Measurements from ENCODE around the gene TMCO4. TPM values are rescaled to one million over a fixed set of nuclear protein-coding genes. Genes with fewer than 3 reads are reported as not detected.

Gene TMCO4
- total RNA-seq, 1 donor from 2014 or later = 14.0 TPM

DNA sequence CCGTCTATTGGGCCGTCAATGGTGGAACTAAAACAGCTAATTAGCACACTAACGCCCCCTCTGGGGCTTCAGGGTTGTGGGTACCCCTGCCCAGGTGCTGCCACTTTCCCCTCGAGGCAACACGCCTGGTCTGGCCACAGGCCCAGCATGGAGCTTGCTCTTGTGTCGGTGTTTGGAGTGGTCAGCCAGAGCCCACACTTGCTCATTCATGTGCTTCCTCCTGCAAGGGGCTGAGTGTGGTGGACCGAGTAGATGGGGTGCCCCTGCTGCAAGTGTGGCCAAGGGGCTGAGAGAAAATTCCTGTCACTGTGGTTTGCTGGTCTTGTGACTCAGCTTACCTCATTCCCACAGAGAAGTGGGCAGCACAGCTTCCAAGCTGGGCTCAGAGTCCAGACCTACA lies 109.4 kb downstream of the TMCO4 start:
- no peak for DNase-seq (ENCODE audit: low spot score)
- no peaks in the 10 kb centered on the region for H3K27me3 Mint-ChIP-seq (ENCODE audit: insufficient read depth)
- H3K4me3 Mint-ChIP-seq = no peak overlapping the region
- peaks cover 18% of the 10 kb centered on the region for H3K36me3 Mint-ChIP-seq (ENCODE audit: low read depth)
- peaks cover 8% of the 10 kb centered on the region for H3K9me3 Mint-ChIP-seq
- H3K27ac Mint-ChIP-seq = no peak overlapping the region
- H3K4me1 Mint-ChIP-seq (ENCODE audit: low read depth) = no peaks in the 10 kb centered on the region
- intact Hi-C loops (cut with micrococcal nuclease) = no loop called here

DNA sequence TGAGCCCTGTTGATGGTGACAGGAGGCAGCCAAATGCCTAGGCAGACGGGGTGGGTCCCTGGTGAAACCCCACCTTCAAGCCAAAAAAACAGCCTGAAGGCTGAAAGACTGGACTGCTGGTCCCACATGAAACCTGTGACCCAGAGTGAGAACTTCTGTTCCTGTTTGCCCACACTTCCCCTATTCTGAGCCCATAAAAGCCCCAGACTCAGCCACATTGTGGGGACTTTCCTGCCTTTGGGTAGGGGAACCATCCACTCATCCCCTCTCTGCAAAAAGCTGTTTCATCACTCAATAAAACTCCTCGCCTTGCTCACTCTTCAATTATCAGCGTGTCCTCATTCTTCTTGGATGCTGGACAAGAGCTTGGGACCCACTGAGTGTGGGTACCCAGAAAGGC lies 109.9 kb downstream of the TMCO4 start:
- Mint-ChIP-seq H3K27me3 (ENCODE audit: insufficient read depth) (no peaks in the 10 kb centered on the region), H3K4me1 (ENCODE audit: low read depth) (no peaks in the 10 kb centered on the region), H3K27ac (no peak overlapping the region), H3K4me3 (no peak overlapping the region), H3K36me3 (ENCODE audit: low read depth) (peaks cover 18% of the 10 kb centered on the region), H3K9me3 (peaks cover 8% of the 10 kb centered on the region)
- DNase-seq (ENCODE audit: low spot score) = no peak
- intact Hi-C loops (cut with micrococcal nuclease) = no loop called here

DNA sequence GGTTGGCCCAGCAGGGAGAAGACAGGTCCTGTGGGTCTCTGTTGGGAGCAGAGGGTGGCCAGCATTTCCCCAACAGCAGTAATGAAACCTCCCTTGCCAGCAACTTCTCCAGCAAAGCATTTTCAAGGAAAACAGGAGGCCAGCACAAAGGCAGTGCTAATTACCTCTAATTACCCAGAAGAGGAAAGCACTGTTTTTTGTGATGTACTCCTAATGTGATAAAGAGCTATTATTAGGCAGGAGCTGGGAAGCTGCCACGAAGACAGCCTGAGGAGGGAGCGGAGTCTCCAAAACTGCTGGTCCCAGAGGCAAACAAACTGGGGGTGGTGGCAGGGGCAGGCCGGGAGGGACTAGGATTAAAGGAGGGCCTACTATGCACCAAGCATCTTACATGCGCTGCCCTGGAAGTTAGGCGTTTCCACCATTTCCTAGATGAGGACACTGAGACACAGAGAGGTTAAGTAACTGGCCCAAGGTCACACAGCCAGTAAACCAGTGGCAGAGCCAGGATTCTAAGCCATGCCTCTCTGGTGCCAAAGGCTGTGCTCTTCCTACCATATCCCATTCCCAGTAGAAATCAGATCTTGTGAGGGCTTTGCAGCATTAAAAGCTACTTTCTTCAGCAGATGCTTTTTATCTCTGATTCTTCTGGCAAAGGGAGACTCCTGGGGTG lies 110.5 kb downstream of the TMCO4 start:
- Mint-ChIP-seq H3K27me3 (ENCODE audit: insufficient read depth) (no peaks in the 10 kb centered on the region), H3K27ac (no peak overlapping the region), H3K36me3 (ENCODE audit: low read depth) (peaks cover 18% of the 10 kb centered on the region), H3K4me3 (no peak overlapping the region), H3K4me1 (ENCODE audit: low read depth) (no peaks in the 10 kb centered on the region), H3K9me3 (peaks cover 8% of the 10 kb centered on the region)
- DNase-seq (ENCODE audit: low spot score) = no peak
- intact Hi-C loops (cut with micrococcal nuclease) = no loop called here

DNA sequence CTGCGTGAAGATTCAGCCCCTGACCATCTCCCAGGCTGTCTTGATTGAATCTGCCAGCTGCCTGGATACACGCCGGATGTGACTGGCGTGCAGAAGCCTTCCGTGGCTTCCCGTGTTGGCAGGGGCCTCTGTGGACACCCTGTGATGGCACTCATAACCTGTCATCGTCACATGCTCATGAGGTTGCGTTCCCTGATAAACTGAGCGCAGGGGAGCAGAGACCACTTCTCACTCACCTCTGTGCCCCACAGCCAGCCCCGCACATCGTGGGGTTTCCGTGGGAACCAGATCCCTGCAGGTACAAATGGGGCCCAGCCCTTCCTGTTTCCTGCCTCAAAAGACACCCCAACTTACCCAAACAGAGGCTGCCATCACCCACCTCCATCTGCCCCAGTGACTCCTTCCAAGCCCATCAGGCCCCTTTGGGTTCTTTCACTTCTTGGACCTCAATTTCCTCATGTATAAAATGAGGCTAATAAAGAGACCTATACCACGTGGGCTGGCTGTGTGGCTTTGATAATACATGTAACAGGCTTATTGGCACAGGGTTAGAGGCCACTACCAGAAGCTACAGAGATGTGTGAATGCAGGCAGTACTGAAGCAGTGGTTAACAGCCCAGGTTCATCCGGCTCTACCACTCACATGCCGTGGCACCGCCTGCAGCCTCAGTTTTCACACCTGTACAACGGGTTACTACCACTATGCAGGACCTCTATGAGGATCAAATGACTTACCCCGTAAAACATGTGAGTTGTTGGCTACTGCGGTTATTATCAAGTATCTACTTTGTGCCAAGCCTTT lies 111.5 kb downstream of the TMCO4 start:
- Mint-ChIP-seq H3K36me3 (ENCODE audit: low read depth) (peaks cover 18% of the 10 kb centered on the region), H3K4me3 (no peak overlapping the region), H3K27me3 (ENCODE audit: insufficient read depth) (no peaks in the 10 kb centered on the region), H3K9me3 (peaks cover 8% of the 10 kb centered on the region), H3K27ac (no peak overlapping the region), H3K4me1 (ENCODE audit: low read depth) (no peaks in the 10 kb centered on the region)
- intact Hi-C loops (cut with micrococcal nuclease) = no loop called here
- DNase-seq (ENCODE audit: low spot score) = no peak

DNA sequence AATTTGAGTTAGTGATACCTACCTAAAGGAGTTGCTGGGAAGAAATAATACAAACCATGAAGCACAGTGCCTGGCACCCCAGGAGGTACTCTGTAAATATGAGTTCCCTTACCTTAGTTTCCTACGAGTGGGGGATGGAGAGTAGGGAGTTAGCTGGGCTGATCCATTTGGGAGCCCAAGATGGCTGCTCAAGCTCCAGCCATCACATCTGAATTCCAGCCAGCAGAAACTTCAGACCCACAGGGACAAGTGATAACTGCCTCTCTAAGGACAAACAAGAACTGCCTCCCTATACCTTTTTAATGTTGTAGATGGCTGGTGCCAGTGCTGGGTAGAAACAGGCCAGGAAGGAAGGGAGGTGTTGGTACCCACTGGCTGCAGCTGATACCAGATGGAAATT lies 112.3 kb downstream of the TMCO4 start:
- peaks cover 8% of the 10 kb centered on the region for H3K9me3 Mint-ChIP-seq
- no peak for DNase-seq (ENCODE audit: low spot score)
- H3K4me1 Mint-ChIP-seq (ENCODE audit: low read depth) = no peaks in the 10 kb centered on the region
- H3K27ac Mint-ChIP-seq = no peak overlapping the region
- no peak overlapping the region for H3K4me3 Mint-ChIP-seq
- H3K36me3 Mint-ChIP-seq (ENCODE audit: low read depth) = peaks cover 18% of the 10 kb centered on the region
- no peaks in the 10 kb centered on the region for H3K27me3 Mint-ChIP-seq (ENCODE audit: insufficient read depth)
- intact Hi-C loops (cut with micrococcal nuclease) = no loop called here

DNA sequence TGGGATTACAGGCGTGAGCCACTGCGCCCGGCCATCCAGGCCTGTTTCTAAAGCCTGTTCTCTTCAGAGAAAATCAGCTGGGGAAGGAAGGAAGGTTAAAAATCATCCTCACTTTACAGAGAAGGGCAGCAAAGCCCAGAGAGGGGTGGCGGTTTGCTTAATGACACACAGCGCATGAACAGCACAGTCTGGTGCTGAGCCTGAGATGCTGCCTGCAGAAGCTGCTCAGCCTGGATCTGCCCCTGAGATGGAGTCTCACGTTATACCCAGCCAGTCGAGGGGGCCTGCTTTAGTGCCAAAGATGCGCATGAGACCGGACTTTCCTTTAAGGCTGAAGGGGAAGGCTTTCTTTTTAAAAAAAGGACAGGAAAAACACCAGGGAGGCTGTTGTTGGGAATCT lies 113.7 kb downstream of the TMCO4 start:
- Mint-ChIP-seq H3K9me3 (peaks cover 8% of the 10 kb centered on the region), H3K4me3 (no peak overlapping the region), H3K36me3 (ENCODE audit: low read depth) (peaks cover 11% of the 10 kb centered on the region), H3K4me1 (ENCODE audit: low read depth) (no peaks in the 10 kb centered on the region), H3K27ac (no peak overlapping the region), H3K27me3 (ENCODE audit: insufficient read depth) (no peaks in the 10 kb centered on the region)
- no peak for DNase-seq (ENCODE audit: low spot score)
- intact Hi-C loops (cut with micrococcal nuclease) = no loop called here

DNA sequence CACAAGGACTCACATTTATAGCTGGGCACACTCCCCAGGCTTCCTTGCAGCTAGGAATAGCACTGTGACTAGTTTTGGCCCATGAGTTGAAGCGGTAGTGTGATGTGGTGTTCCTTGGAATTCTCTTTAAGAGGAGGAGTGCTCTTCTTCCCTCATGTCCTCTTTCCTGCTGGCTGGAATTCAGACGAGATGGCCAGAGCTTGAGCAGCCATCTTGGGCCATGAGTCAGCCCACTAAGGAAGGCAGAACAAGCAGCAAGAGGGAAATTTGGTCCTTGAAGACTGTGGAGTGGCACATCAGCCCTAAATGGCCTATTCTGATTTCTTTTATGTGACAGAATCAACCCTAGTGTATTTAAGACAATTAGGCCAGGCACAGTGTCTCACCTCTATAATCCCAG lies 115.0 kb downstream of the TMCO4 start:
- Mint-ChIP-seq H3K4me3 (no peak overlapping the region), H3K9me3 (no peaks in the 10 kb centered on the region), H3K27ac (no peak overlapping the region), H3K4me1 (ENCODE audit: low read depth) (no peaks in the 10 kb centered on the region), H3K27me3 (ENCODE audit: insufficient read depth) (no peaks in the 10 kb centered on the region), H3K36me3 (ENCODE audit: low read depth) (peaks cover 5% of the 10 kb centered on the region)
- intact Hi-C loops (cut with micrococcal nuclease) = no loop called here
- DNase-seq (ENCODE audit: low spot score) = no peak

DNA sequence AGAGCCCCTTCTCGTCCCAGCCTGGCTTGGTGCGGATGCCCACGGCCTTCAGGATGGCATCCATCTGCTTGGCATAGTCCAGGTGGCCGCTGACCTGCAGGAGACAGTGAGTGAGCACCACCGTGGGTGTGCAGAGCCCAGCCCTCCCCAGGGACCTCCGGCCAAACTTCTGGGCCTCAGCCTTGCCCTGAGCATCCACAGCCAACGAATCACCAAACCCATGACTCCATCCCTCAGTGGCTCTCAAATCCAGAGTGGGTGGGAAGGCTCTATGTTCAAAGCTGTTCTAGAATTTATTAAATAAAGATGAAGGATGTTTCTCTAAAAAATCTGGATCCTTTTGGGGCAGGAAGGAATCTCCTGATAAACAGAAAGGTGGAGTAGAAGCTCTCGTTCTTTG lies 116.4 kb downstream of the TMCO4 start:
- H3K27me3 Mint-ChIP-seq (ENCODE audit: insufficient read depth) = no peaks in the 10 kb centered on the region
- intact Hi-C loops (cut with micrococcal nuclease) = no loop called here
- H3K4me3 Mint-ChIP-seq = no peak overlapping the region
- H3K9me3 Mint-ChIP-seq = no peaks in the 10 kb centered on the region
- H3K4me1 Mint-ChIP-seq (ENCODE audit: low read depth) = no peaks in the 10 kb centered on the region
- peaks cover 5% of the 10 kb centered on the region for H3K36me3 Mint-ChIP-seq (ENCODE audit: low read depth)
- H3K27ac Mint-ChIP-seq = no peak overlapping the region
- DNase-seq (ENCODE audit: low spot score) = no peak

DNA sequence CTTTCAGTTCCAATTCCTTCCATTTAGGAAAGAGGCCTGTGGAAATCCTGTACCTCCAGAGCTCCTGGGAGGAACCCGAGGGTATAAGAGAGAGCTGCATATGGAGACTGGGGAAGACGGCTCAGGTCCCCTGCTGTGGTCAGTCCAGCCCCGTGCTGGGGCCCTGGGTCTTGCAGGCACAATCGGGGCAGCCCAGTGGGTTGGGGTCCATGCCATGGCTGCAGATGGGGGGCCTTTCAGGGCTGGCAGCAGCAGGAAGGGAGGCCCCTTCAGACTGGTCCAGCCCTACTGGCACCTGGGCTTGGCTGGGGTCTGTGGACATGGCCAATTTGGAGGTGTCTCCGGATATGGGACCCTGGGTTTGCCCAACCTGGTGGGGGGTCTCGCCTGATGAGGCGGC lies 116.8 kb downstream of the TMCO4 start:
- no peaks in the 10 kb centered on the region for H3K27me3 Mint-ChIP-seq (ENCODE audit: insufficient read depth)
- no peak overlapping the region for H3K27ac Mint-ChIP-seq
- DNase-seq (ENCODE audit: low spot score) = no peak
- peaks cover 5% of the 10 kb centered on the region for H3K36me3 Mint-ChIP-seq (ENCODE audit: low read depth)
- H3K4me1 Mint-ChIP-seq (ENCODE audit: low read depth) = no peaks in the 10 kb centered on the region
- intact Hi-C loops (cut with micrococcal nuclease) = no loop called here
- no peak overlapping the region for H3K4me3 Mint-ChIP-seq
- no peaks in the 10 kb centered on the region for H3K9me3 Mint-ChIP-seq

DNA sequence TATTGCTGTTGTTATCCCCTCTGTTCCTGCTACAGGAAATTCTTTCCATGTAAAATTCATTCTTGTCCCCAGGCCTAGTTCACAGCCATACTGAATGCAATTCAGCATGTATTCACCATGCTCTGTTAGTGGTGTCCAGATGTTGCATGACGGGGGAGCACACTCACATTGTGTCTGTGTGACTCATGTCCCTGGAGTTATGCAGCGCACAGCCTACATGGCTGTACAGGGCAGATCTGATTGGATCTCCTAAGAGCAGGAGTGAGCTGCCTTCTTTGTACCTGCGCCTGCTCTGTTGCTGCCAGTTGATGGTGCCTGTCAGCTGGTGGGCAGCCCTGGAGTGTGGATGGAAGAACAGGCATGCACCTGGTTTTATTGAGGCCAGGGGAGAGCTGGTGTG lies 117.5 kb downstream of the TMCO4 start:
- no peak overlapping the region for H3K27ac Mint-ChIP-seq
- H3K4me1 Mint-ChIP-seq (ENCODE audit: low read depth) = no peaks in the 10 kb centered on the region
- no peak for DNase-seq (ENCODE audit: low spot score)
- no peaks in the 10 kb centered on the region for H3K9me3 Mint-ChIP-seq
- H3K36me3 Mint-ChIP-seq (ENCODE audit: low read depth) = peaks cover 2% of the 10 kb centered on the region
- no peaks in the 10 kb centered on the region for H3K27me3 Mint-ChIP-seq (ENCODE audit: insufficient read depth)
- no peak overlapping the region for H3K4me3 Mint-ChIP-seq
- intact Hi-C loops (cut with micrococcal nuclease) = no loop called here

DNA sequence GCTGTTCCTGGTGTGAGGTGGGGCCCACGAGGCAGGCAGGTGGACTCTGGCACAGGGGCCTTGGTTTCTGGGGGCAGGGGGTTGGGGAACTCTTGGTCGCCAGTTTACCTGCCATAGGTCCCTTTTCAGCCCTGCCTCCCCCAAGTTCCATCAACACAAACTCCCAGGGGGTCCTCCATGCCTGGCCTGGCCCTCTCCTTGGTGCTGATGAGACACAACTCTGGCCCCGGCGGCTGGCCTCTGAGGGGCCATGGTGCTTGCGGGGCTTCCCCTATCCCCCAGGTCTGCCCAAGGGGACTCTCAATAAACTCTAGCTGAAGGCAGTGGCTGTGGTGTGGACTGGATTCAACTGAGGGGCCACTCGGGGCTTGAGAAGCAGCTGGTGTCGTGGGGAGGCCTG lies 119.1 kb downstream of the TMCO4 start:
- Mint-ChIP-seq H3K4me1 (ENCODE audit: low read depth) (no peaks in the 10 kb centered on the region), H3K4me3 (no peak overlapping the region), H3K9me3 (no peaks in the 10 kb centered on the region), H3K36me3 (ENCODE audit: low read depth) (no peaks in the 10 kb centered on the region), H3K27me3 (ENCODE audit: insufficient read depth) (peaks cover 2% of the 10 kb centered on the region), H3K27ac (no peak overlapping the region)
- DNase-seq (ENCODE audit: low spot score) = no peak
- intact Hi-C loops (cut with micrococcal nuclease) = no loop called here

DNA sequence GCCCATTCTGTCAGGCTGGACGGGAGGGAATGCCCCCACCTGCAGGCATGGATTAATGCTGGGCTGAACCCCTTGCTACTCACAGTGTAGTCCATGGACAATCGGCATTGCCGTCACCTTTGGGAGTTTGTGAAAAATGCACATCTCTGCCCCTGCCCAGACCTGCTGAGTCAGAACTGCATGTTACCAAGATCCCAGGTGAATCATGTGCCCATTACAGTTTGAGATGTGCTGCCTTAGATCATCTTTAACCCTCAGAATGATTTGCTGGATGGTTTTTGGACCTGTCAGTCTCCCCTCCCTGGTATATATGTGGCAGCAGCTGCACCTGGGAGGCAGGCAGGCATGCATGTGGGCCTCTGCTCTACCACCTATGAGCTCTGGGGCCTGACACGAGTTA lies 120.0 kb downstream of the TMCO4 start:
- Mint-ChIP-seq H3K4me3 (no peak overlapping the region), H3K27me3 (ENCODE audit: insufficient read depth) (peaks cover 2% of the 10 kb centered on the region), H3K36me3 (ENCODE audit: low read depth) (no peaks in the 10 kb centered on the region), H3K9me3 (no peaks in the 10 kb centered on the region), H3K4me1 (ENCODE audit: low read depth) (no peaks in the 10 kb centered on the region), H3K27ac (no peak overlapping the region)
- no peak for DNase-seq (ENCODE audit: low spot score)
- intact Hi-C loops (cut with micrococcal nuclease) = no loop called here

DNA sequence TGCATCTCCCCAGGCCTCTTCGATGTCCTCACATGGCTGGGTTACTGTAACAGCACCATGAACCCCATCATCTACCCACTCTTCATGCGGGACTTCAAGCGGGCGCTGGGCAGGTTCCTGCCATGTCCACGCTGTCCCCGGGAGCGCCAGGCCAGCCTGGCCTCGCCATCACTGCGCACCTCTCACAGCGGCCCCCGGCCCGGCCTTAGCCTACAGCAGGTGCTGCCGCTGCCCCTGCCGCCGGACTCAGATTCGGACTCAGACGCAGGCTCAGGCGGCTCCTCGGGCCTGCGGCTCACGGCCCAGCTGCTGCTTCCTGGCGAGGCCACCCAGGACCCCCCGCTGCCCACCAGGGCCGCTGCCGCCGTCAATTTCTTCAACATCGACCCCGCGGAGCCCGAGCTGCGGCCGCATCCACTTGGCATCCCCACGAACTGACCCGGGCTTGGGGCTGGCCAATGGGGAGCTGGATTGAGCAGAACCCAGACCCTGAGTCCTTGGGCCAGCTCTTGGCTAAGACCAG lies 120.7 kb downstream of the TMCO4 start:
- Mint-ChIP-seq H3K4me1 (ENCODE audit: low read depth) (no peaks in the 10 kb centered on the region), H3K9me3 (no peaks in the 10 kb centered on the region), H3K4me3 (no peak overlapping the region), H3K27me3 (ENCODE audit: insufficient read depth) (peaks cover 2% of the 10 kb centered on the region), H3K36me3 (ENCODE audit: low read depth) (no peaks in the 10 kb centered on the region), H3K27ac (no peak overlapping the region)
- no peak for DNase-seq (ENCODE audit: low spot score)
- intact Hi-C loops (cut with micrococcal nuclease) = no loop called here
